ENCODE data around the gene PSMA1. TPM values are rescaled to one million over a fixed set of nuclear protein-coding genes. Genes with fewer than 3 reads are reported as not detected.

PSMA1 gene
- total RNA-seq, 1 experiment from 2014 or later = 167 TPM

- no peak overlapping the region for H3K56ac ChIP-seq (ENCODE audit: insufficient read length, low read depth, low read length)
- H3K27ac ChIP-seq (ENCODE audit: insufficient read length, low read depth, low read length) = no peak overlapping the region
- no CpG with 5 or more reads among the region's 2 CpGs for WGBS (ENCODE audit: extremely low coverage, insufficient read length, low lambda C conversion rate)
- H4K20me1 ChIP-seq (ENCODE audit: control insufficient read depth, insufficient read depth, insufficient read length) = no peaks in the 10 kb centered on the region
- no peak overlapping the region for H2BK15ac ChIP-seq (ENCODE audit: low read depth, low read length)
- Mint-ChIP-seq H3K36me3 (ENCODE audit: insufficient read depth in 1 of 3, low read depth in 3 of 3) (no peaks in the 10 kb centered on the region), H3K9me3 (no peaks in the 10 kb centered on the region), H3K4me1 (no peaks in the 10 kb centered on the region), H3K27me3 (ENCODE audit: low read depth) (no peaks in the 10 kb centered on the region), H3K4me3 (no peak overlapping the region), H3K27ac (no peak overlapping the region)
- H4K8ac ChIP-seq (replicated peaks; ENCODE audit: insufficient read length, low read depth, low read length) = no peak overlapping the region
- no peak overlapping the region for H2BK120ac ChIP-seq (ENCODE audit: low read depth, low read length, poor library complexity, severe bottlenecking)
- H4K5ac ChIP-seq (ENCODE audit: insufficient read length, low read depth, low read length) = no peak overlapping the region
- no peak overlapping the region for H3K14ac ChIP-seq (ENCODE audit: insufficient read depth, low read length)
- no peak overlapping the region for H3K23ac ChIP-seq (ENCODE audit: insufficient read length, low read depth, low read length)
- no peaks in the 10 kb centered on the region for H3K27me3 ChIP-seq (ENCODE audit: insufficient read depth, low read length)
- H3K4me1 ChIP-seq (ENCODE audit: insufficient read depth, low read length) = no peaks in the 10 kb centered on the region
- DNase-seq = no peak
- no peak overlapping the region for H2AFZ ChIP-seq (ENCODE audit: low read length)
- H4K91ac ChIP-seq (ENCODE audit: insufficient read length, low read depth, low read length) = no peak overlapping the region
- H3K79me1 ChIP-seq (ENCODE audit: insufficient read depth, low read depth, low read length, poor library complexity, severe bottlenecking) = no peaks in the 10 kb centered on the region
- H3T11ph ChIP-seq (ENCODE audit: low read length) = no peak overlapping the region
- H2BK12ac ChIP-seq (ENCODE audit: insufficient read length, low read depth, low read length) = no peak overlapping the region
- no peak overlapping the region for H2AK5ac ChIP-seq (ENCODE audit: insufficient read length, low read length)
- no peak for TF ChIP-seq CTCF (conservative IDR thresholded peaks at IDR 0.05)
- H3K18ac ChIP-seq (ENCODE audit: insufficient read length, low read depth, low read length) = no peak overlapping the region
- H2BK5ac ChIP-seq (ENCODE audit: insufficient read length, low read length) = no peak overlapping the region
- no peak overlapping the region for H2BK20ac ChIP-seq (ENCODE audit: low read depth, low read length, poor library complexity, severe bottlenecking)
- H3K23me2 ChIP-seq (ENCODE audit: insufficient read length, low read depth, low read length, poor library complexity, severe bottlenecking) = no peaks in the 10 kb centered on the region
- no peak overlapping the region for H3K9ac ChIP-seq (ENCODE audit: extremely low read depth, insufficient read length, low read length)
- no peaks in the 10 kb centered on the region for H3K79me2 ChIP-seq (ENCODE audit: insufficient read depth, low read length)
- H3K4me2 ChIP-seq (ENCODE audit: insufficient read depth, insufficient read length, low read length) = no peak overlapping the region
- no peaks in the 10 kb centered on the region for H3K9me3 ChIP-seq (ENCODE audit: control insufficient read depth, low read depth, low read length)
- no peak overlapping the region for H3K4ac ChIP-seq (ENCODE audit: low read depth, low read length)
Measured at GRCh38 chr11:14554959-14555358, 34.8 kb upstream of the PSMA1 start.

Data from H9 (cell line).